HL-60 (cell line): ENCODE results near the gene PRKAR2B.

Experiments
- DNase-seq, 2 experiments: peaks; one replicate each; pipeline ENCODE4 v3.0.0-alpha.2; 2010 to 2020; ENCODE audit warnings: low read depth in 1 of 2, low spot score in 1 of 2
- H3K27ac ChIP-seq: fragments of 250-450 bp; sonication (Bioruptor Pico); replicated peaks from 2 replicates; pipeline ENCODE4 v1.5.1; 2020; ENCODE audit warnings: mild to moderate bottlenecking, moderate library complexity
- H3K27me3 ChIP-seq: fragments of 250-450 bp; sonication (Bioruptor Pico); 2 replicates; pipeline ENCODE4 v1.5.1; 2021; ENCODE audit warnings: mild to moderate bottlenecking, moderate library complexity; ENCODE audit not compliant: insufficient read depth, poor library complexity, severe bottlenecking
- H3K4me3 ChIP-seq: replicated peaks from 2 replicates; pipeline ENCODE4 v1.5.1; 2011; ENCODE audit warnings: mild to moderate bottlenecking, control low read depth, low read length; ENCODE audit not compliant: insufficient read depth
- GABPA ChIP-seq: IDR thresholded peaks from 2 replicates; pipeline ENCODE4 v1.6.1; 2012; ENCODE audit warnings: low read depth
- POLR2AphosphoS5 ChIP-seq: IDR thresholded peaks from 2 replicates; pipeline ENCODE4 v1.6.1; 2012; ENCODE audit warnings: low read depth
- SPI1 ChIP-seq: IDR thresholded peaks from 2 replicates; pipeline ENCODE4 v1.6.1; 2012; ENCODE audit warnings: low read depth, mild to moderate bottlenecking, borderline replicate concordance
- TF ChIP-seq, protein P1 (sequence below): IDR thresholded peaks from 2 replicates; pipeline ENCODE4 v1.6.1; 2012; ENCODE audit warnings: low read depth; ENCODE audit not compliant: insufficient replicate concordance
- TF ChIP-seq, protein P2 (sequence below): IDR thresholded peaks from one replicate; pipeline ENCODE4 v1.5.1; 2011; ENCODE audit warnings: low read length, control low read depth, inconsistent platforms; ENCODE audit not compliant: insufficient read depth

PRKAR2B gene

DNA sequence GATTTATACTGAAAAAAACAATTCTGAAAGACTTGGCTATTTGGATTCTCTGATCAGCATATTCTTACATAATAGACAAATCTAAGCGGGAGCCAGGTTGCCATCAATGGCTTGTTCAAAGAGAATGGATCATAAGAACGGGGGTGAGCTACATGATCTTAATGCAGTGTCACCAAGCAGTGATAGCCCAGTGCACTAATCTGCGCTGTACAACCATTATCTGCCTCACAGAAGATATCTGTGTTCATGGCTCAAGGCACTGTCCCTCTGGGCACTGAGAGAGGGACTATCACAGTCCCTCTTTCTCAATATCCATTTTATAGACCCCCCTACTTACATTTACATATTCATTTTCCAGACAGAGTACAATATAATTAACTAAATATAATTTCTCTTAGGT, 22.9 kb upstream of the PRKAR2B start:
- H3K27me3 ChIP-seq, result no peaks in the 10 kb centered on the region
- no peak for TF ChIP-seq POLR2AphosphoS5
- TF ChIP-seq, protein P1, sequence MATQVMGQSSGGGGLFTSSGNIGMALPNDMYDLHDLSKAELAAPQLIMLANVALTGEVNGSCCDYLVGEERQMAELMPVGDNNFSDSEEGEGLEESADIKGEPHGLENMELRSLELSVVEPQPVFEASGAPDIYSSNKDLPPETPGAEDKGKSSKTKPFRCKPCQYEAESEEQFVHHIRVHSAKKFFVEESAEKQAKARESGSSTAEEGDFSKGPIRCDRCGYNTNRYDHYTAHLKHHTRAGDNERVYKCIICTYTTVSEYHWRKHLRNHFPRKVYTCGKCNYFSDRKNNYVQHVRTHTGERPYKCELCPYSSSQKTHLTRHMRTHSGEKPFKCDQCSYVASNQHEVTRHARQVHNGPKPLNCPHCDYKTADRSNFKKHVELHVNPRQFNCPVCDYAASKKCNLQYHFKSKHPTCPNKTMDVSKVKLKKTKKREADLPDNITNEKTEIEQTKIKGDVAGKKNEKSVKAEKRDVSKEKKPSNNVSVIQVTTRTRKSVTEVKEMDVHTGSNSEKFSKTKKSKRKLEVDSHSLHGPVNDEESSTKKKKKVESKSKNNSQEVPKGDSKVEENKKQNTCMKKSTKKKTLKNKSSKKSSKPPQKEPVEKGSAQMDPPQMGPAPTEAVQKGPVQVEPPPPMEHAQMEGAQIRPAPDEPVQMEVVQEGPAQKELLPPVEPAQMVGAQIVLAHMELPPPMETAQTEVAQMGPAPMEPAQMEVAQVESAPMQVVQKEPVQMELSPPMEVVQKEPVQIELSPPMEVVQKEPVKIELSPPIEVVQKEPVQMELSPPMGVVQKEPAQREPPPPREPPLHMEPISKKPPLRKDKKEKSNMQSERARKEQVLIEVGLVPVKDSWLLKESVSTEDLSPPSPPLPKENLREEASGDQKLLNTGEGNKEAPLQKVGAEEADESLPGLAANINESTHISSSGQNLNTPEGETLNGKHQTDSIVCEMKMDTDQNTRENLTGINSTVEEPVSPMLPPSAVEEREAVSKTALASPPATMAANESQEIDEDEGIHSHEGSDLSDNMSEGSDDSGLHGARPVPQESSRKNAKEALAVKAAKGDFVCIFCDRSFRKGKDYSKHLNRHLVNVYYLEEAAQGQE, result no peak
- no peak for TF ChIP-seq GABPA
- TF ChIP-seq, protein P2, sequence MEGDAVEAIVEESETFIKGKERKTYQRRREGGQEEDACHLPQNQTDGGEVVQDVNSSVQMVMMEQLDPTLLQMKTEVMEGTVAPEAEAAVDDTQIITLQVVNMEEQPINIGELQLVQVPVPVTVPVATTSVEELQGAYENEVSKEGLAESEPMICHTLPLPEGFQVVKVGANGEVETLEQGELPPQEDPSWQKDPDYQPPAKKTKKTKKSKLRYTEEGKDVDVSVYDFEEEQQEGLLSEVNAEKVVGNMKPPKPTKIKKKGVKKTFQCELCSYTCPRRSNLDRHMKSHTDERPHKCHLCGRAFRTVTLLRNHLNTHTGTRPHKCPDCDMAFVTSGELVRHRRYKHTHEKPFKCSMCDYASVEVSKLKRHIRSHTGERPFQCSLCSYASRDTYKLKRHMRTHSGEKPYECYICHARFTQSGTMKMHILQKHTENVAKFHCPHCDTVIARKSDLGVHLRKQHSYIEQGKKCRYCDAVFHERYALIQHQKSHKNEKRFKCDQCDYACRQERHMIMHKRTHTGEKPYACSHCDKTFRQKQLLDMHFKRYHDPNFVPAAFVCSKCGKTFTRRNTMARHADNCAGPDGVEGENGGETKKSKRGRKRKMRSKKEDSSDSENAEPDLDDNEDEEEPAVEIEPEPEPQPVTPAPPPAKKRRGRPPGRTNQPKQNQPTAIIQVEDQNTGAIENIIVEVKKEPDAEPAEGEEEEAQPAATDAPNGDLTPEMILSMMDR, result no peak
- no peak for DNase-seq
- H3K4me3 ChIP-seq, result no peak overlapping the region
- H3K27ac ChIP-seq, result no peak overlapping the region

- Histone ChIP-seq H3K27ac (no peak overlapping the region), H3K27me3 (no peaks in the 10 kb centered on the region), H3K4me3 (no peak overlapping the region)
- TF ChIP-seq GABPA (no peak), POLR2AphosphoS5 (no peak), SPI1 (no peak)
- TF ChIP-seq, protein P1, result no peak
- TF ChIP-seq, protein P2, result no peak
- no peak for DNase-seq
Measured at GRCh38 chr7:107023522-107024151, 20.9 kb upstream of the PRKAR2B start.

DNA sequence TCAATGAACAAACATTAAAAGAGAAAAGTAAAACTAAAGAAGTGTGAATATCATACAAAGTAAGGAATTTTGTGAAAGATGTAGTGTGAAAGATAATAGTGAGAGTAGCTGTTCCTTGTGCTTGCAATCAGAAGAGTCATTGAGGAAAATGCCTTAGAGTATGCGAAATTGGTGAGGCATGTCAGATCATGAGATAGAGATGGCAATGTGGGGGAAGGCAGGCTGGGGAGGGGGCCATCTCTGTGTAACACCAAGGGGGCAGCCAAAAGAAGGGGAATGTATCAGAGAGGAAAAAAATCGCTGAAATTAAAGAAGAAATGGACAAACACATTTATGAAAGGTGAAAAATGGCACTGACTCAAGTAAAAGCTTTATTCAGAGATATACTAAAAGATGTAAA, 19.6 kb upstream of the PRKAR2B start:
- Histone ChIP-seq H3K27me3 (no peaks in the 10 kb centered on the region), H3K27ac (no peak overlapping the region), H3K4me3 (no peak overlapping the region)
- no peak for DNase-seq
- TF ChIP-seq, protein P1, result no peak
- TF ChIP-seq GABPA (no peak), SPI1 (no peak), POLR2AphosphoS5 (no peak)
- TF ChIP-seq, protein P2, result no peak
